CD4-positive, alpha-beta T cell (primary cell): Measurements from ENCODE around the gene CNNM3. TPM values are rescaled to one million over a fixed set of nuclear protein-coding genes. Genes with fewer than 3 reads are reported as not detected.

Experiments
- ATAC-seq: fragments of 200-7000 bp; cut with Tn5 transposase; one replicate; pipeline ENCODE4 v1.10.0; 2022; ENCODE audit warnings: mild to moderate bottlenecking; ENCODE audit not compliant: poor library complexity
- CTCF ChIA-PET: fragments of 350-600 bp; sonication (Branson Sonifier 250); formaldehyde crosslinking; loops from one replicate; lab custom pipeline; 2021; ENCODE audit warnings: antibody characterized with exemption, inconsistent platforms; lab: Charles Lee
- POLR2A ChIA-PET: fragments of 350-600 bp; sonication (Branson Sonifier 250); formaldehyde crosslinking; loops from one replicate; lab custom pipeline; 2021; ENCODE audit warnings: antibody characterized with exemption, inconsistent platforms; lab: Charles Lee
- DNase-seq, 14 experiments: peaks; one replicate each; pipeline ENCODE4 v3.0.0-alpha.2; 2013 to 2020; ENCODE audit warnings: mixed read lengths in 2 of 14
- H3K27ac ChIP-seq, 2 donors: one replicate each; pipeline versions ENCODE4 v1.5.1 to v1.7.0; 2013; ENCODE audit warnings: low read length in 2 of 2, low read depth in 1 of 2, mild to moderate bottlenecking in 1 of 2
- H3K27me3 ChIP-seq, 2 experiments: 1 replicate in 1 of 2; 2 replicates in 1 of 2; pipeline versions ENCODE4 v1.6.1 to v1.7.0; 2013; ENCODE audit warnings: low read length in 2 of 2, control low read depth in 1 of 2, mild to moderate bottlenecking in 1 of 2, moderate library complexity in 1 of 2; ENCODE audit not compliant: insufficient read depth in 2 of 2, control insufficient read depth in 1 of 2
- H3K36me3 ChIP-seq: one replicate; pipeline ENCODE4 v1.6.1; 2013; ENCODE audit warnings: low read length, control low read depth; ENCODE audit not compliant: insufficient read depth
- H3K4me1 ChIP-seq: one replicate; pipeline ENCODE4 v1.6.1; 2013; ENCODE audit warnings: low read length, control low read depth; ENCODE audit not compliant: insufficient read depth
- H3K4me3 ChIP-seq: one replicate; pipeline ENCODE4 v1.5.1; 2013; ENCODE audit warnings: mild to moderate bottlenecking, low read length, moderate library complexity
- H3K9me3 ChIP-seq, 2 experiments: 1 replicate in 1 of 2; 2 replicates in 1 of 2; pipeline versions ENCODE4 v1.6.1 to v1.7.0; 2013; ENCODE audit warnings: low read length in 2 of 2, mild to moderate bottlenecking in 2 of 2, control low read depth in 1 of 2, moderate library complexity in 1 of 2; ENCODE audit not compliant: control insufficient read depth in 1 of 2, insufficient read depth in 1 of 2
- H3K27ac Mint-ChIP-seq: one replicate; pipeline ENCODE4 v1.8.0; 2020; ENCODE audit warnings: mixed read lengths
- H3K27me3 Mint-ChIP-seq: one replicate; pipeline ENCODE4 v1.8.0; 2021; ENCODE audit warnings: mixed read lengths
- H3K36me3 Mint-ChIP-seq: one replicate; pipeline ENCODE4 v1.8.0; 2021; ENCODE audit warnings: low read depth, mixed read lengths
- H3K4me1 Mint-ChIP-seq: one replicate; pipeline ENCODE4 v1.8.0; 2021; ENCODE audit warnings: low read depth, mixed read lengths
- H3K4me3 Mint-ChIP-seq: one replicate; pipeline ENCODE4 v1.8.0; 2020; ENCODE audit warnings: mild to moderate bottlenecking, mixed read lengths
- H3K9me3 Mint-ChIP-seq: one replicate; pipeline ENCODE4 v1.8.0; 2020; ENCODE audit warnings: mixed read lengths
- CTCF ChIP-seq: fragments of 200-600 bp; IDR thresholded peaks from one replicate; pipeline ENCODE4 v1.8.0; 2022; ENCODE audit warnings: antibody characterized with exemption, mild to moderate bottlenecking
- intact Hi-C, 2 experiments: fragments of 100-400 bp; cut with DNase I in 1 of 2; cut with micrococcal nuclease in 1 of 2; formaldehyde crosslinking; loops; one replicate each; pipeline versions ENCODE4 v1.15.1 to v1.9.0; 2023 to 2025; cut with DNase I, micrococcal nuclease
- total RNA-seq, 174 experiments: library from RNA in 2 of 174; stranded (reverse) in 2 of 174; gene quantifications; one replicate each; pipeline ENCODE4 v1.2.3 and lab custom pipeline; 2021 to 2026

Gene CNNM3
- total RNA-seq, 2 experiments from 2014 or later = 48.7 to 53.5 TPM

- Mint-ChIP-seq H3K4me1 (peaks cover 66% of the 10 kb centered on the region), H3K4me3 (peak overlapping the region; percentile 94), H3K9me3 (no peaks in the 10 kb centered on the region), H3K27ac (peak overlapping the region; percentile 66), H3K36me3 (peaks cover 55% of the 10 kb centered on the region), H3K27me3 (no peaks in the 10 kb centered on the region)
- no peak overlapping the region for H3K27ac ChIP-seq
- H3K27me3 ChIP-seq = no peaks in the 10 kb centered on the region
- no peak for TF ChIP-seq CTCF
- H3K4me3 ChIP-seq = peak overlapping the region; percentile 61
- peaks cover 9% of the 10 kb centered on the region for H3K36me3 ChIP-seq
- intact Hi-C loops = loop anchor here (1.0 to 5.0 kb wide), 8 partner anchors 16 to 280 kb away; partner anchors contain the start of genes ANKRD39 (in 2 of the 2), CNNM4 (in 2 of the 2), ARID5A (in 1 of the 2) and LMAN2L (in 1 of the 2)
- DNase-seq (peak in 2 of 14 experiments; percentile 22 to 42), ATAC-seq (no peak)
- no peaks in the 10 kb centered on the region for H3K9me3 ChIP-seq
- CTCF ChIA-PET = interaction anchor here (0.7 to 3.2 kb wide), 6 partner anchors 16 to 296 kb away, joined by 3 to 27 read pairs (median 5); partner anchors contain the start of genes ANKRD36 and ANKRD39
- H3K4me1 ChIP-seq = peaks cover 51% of the 10 kb centered on the region
- POLR2A ChIA-PET = interaction anchor here (1.0 to 3.8 kb wide), 16 partner anchors 10 to 279 kb away, joined by 3 to 50 read pairs (median 11); partner anchors contain the start of genes ANKRD39, ARID5A, CNNM4 and KANSL3
Observed at GRCh38 chr2:96816836-96817702, 1.0 kb downstream of the CNNM3 start.

GRCh38 chr2:96817882-96818281, 1.8 kb downstream of the CNNM3 start:
- Histone ChIP-seq H3K4me1 (peaks cover 52% of the 10 kb centered on the region), H3K4me3 (peak overlapping the region; percentile 61), H3K36me3 (peaks cover 17% of the 10 kb centered on the region), H3K27ac (no peak overlapping the region), H3K27me3 (no peaks in the 10 kb centered on the region), H3K9me3 (no peaks in the 10 kb centered on the region)
- intact Hi-C loops = loop anchor here (2.0 to 5.0 kb wide), 6 partner anchors 17 to 281 kb away; partner anchors contain the start of genes ANKRD39 (in 2 of the 2), CNNM4 (in 2 of the 2) and ARID5A (in 1 of the 2)
- H3K36me3 Mint-ChIP-seq = peaks cover 60% of the 10 kb centered on the region
- H3K9me3 Mint-ChIP-seq = no peaks in the 10 kb centered on the region
- ATAC-seq (no peak), DNase-seq (no peak)
- H3K27ac Mint-ChIP-seq = peak overlapping the region; percentile 66
- ChIA-PET CTCF (interaction anchor here (0.7 to 1.4 kb wide), 3 partner anchors 17 to 55 kb away, joined by 3 read pairs; partner anchors contain the start of gene ANKRD39), POLR2A (interaction anchor here (0.6 to 3.8 kb wide), 6 partner anchors 11 to 198 kb away, joined by 3 to 50 read pairs (median 18); partner anchors contain the start of genes ANKRD39 and KANSL3)
- H3K4me1 Mint-ChIP-seq = peaks cover 64% of the 10 kb centered on the region
- H3K27me3 Mint-ChIP-seq = no peaks in the 10 kb centered on the region
- peak overlapping the region; percentile 94 for H3K4me3 Mint-ChIP-seq
- no peak for TF ChIP-seq CTCF

GRCh38 chr2:96819128-96819875, 3.2 kb downstream of the CNNM3 start:
- Mint-ChIP-seq H3K9me3 (no peaks in the 10 kb centered on the region), H3K27ac (peak overlapping the region; percentile 66), H3K27me3 (no peaks in the 10 kb centered on the region), H3K4me1 (peaks cover 63% of the 10 kb centered on the region), H3K4me3 (peak overlapping the region; percentile 94), H3K36me3 (peaks cover 72% of the 10 kb centered on the region)
- H3K36me3 ChIP-seq = peaks cover 28% of the 10 kb centered on the region
- ChIA-PET CTCF (interaction anchor here (1.6 kb wide), 1 partner anchor 39 kb away, joined by 5 read pairs; the partner anchor contains the start of gene ANKRD39), POLR2A (interaction anchor here (0.6 to 1.3 kb wide), 5 partner anchors 13 to 677 kb away, joined by 3 to 6 read pairs (median 3); partner anchors contain the start of gene ANKRD39)
- TF ChIP-seq CTCF = no peak
- ATAC-seq (no peak), DNase-seq (no peak)
- intact Hi-C loops = loop anchor here (5.0 kb wide), 3 partner anchors 38 to 282 kb away; partner anchors contain the start of genes ANKRD39 (in 2 of the 2), ARID5A (in 1 of the 2) and CNNM4 (in 1 of the 2)
- no peaks in the 10 kb centered on the region for H3K9me3 ChIP-seq
- H3K4me1 ChIP-seq = peaks cover 59% of the 10 kb centered on the region
- H3K27me3 ChIP-seq = no peaks in the 10 kb centered on the region
- H3K4me3 ChIP-seq = no peak overlapping the region
- H3K27ac ChIP-seq = no peak overlapping the region
